K562 (cell line): ENCODE results near the gene TLE7. TPM values are rescaled to one million over a fixed set of nuclear protein-coding genes. Genes with fewer than 3 reads are reported as not detected.

ENCODE experiments used
- HEY1 ChIP-seq: fragments of 250-450 bp; sonication (Bioruptor Pico); IDR thresholded peaks from 2 replicates; pipeline ENCODE4 v1.5.0; 2020; ENCODE audit warnings: mild to moderate bottlenecking, moderate library complexity, borderline replicate concordance
- HMG20B ChIP-seq: fragments of 250-450 bp; sonication (Bioruptor Pico); IDR thresholded peaks from 2 replicates; pipeline ENCODE4 v1.5.0; 2021; ENCODE audit warnings: mild to moderate bottlenecking
- HMGN3 ChIP-seq: IDR thresholded peaks from 2 replicates; pipeline ENCODE4 v1.6.1; 2011; ENCODE audit warnings: borderline replicate concordance, low read depth, mild to moderate bottlenecking, mixed read lengths, low read length; ENCODE audit not compliant: insufficient read length; ENCODE audit errors: extremely low read depth
- JUND ChIP-seq, 2 experiments: IDR thresholded peaks; 2 replicates in 1 of 2; 3 replicates in 1 of 2; pipeline ENCODE4 v1.6.1; 2011; ENCODE audit warnings: borderline replicate concordance in 2 of 2, low read depth in 2 of 2, low read length in 2 of 2, improper control_type of control experiment in 1 of 2, missing biosample characterization in 1 of 2, missing genetic modification characterization in 1 of 2, missing genetic modification reagents in 1 of 2
- L3MBTL2 ChIP-seq: fragments of 450-650 bp; IDR thresholded peaks from 2 replicates; pipeline ENCODE4 v1.6.1; 2016; ENCODE audit warnings: mild to moderate bottlenecking, moderate library complexity
- NCOA6 ChIP-seq: fragments of 450-650 bp; IDR thresholded peaks from 2 replicates; pipeline ENCODE4 v1.6.1; 2017; ENCODE audit warnings: mild to moderate bottlenecking
- NR2C1 ChIP-seq, 2 experiments: fragments of 450-650 bp; IDR thresholded peaks; 2 replicates each; pipeline ENCODE4 v1.6.1; 2017; ENCODE audit warnings: mild to moderate bottlenecking in 2 of 2, antibody characterized with exemption in 1 of 2, inconsistent platforms in 1 of 2, missing compliant biosample characterization in 1 of 2, missing genetic modification characterization in 1 of 2
- SP2 ChIP-seq: IDR thresholded peaks from 2 replicates; pipeline ENCODE4 v1.6.1; 2011; ENCODE audit warnings: mild to moderate bottlenecking, low read depth, low read length, moderate library complexity; ENCODE audit not compliant: poor library complexity, severe bottlenecking; ENCODE audit errors: extremely low read depth
- SUPT5H ChIP-seq: fragments of 450-650 bp; IDR thresholded peaks from 2 replicates; pipeline ENCODE4 v1.6.1; 2016
- ZBTB40 ChIP-seq, 2 experiments: fragments of 450-650 bp in 1 of 2; sonication (generic) in 1 of 2; formaldehyde crosslinking in 1 of 2; IDR thresholded peaks; 2 replicates each; pipeline versions ENCODE4 v1.7.1 to v1.9.0; 2016 to 2022; ENCODE audit warnings: inconsistent platforms in 1 of 2, mild to moderate bottlenecking in 1 of 2, missing genetic modification reagents in 1 of 2
- ZBTB9 ChIP-seq: fragments of 450-650 bp; formaldehyde crosslinking; IDR thresholded peaks from 2 replicates; pipeline ENCODE4 v1.4.0; 2020; ENCODE audit warnings: mild to moderate bottlenecking, moderate library complexity
- ZNF695 ChIP-seq: fragments of 450-650 bp; formaldehyde crosslinking; IDR thresholded peaks from 2 replicates; pipeline ENCODE4 v1.4.0; 2020; ENCODE audit warnings: mild to moderate bottlenecking, moderate library complexity
- polyA plus RNA-seq, 8 experiments: library from polyadenylated mRNA; depleted of rRNA in 4 of 8; stranded (reverse) in 5 of 8; unstranded in 3 of 8; fragments of >200 nt; fragmentation: Nextera tagmentation in 2 of 8; fragmentation: Illumina TruSeq in 1 of 8; extraction: Ambion mirVana in 2 of 8; extraction: Trizol in 1 of 8; gene quantifications; 2 replicates each; pipeline versions ENCODE4 v1.2.1 to v1.2.3, GENCODE V29; 2011 to 2014; ENCODE audit warnings: inconsistent platforms in 1 of 8, missing spikeins in 1 of 8
- total RNA-seq, 7 experiments: library from RNA; depleted of rRNA in 6 of 7; stranded (reverse); fragments of >200 nt in 6 of 7; fragmentation: Illumina TruSeq in 2 of 7; extraction: Trizol in 2 of 7; gene quantifications; 2 replicates each; pipeline versions ENCODE4 v1.2.1 to v1.2.3, GENCODE V29; 2011 to 2021; ENCODE audit warnings: low replicate concordance in 1 of 7
- TF ChIP-seq, protein P1 (sequence below), 2 experiments: fragments of 250-450 bp in 1 of 2; fragments of 450-650 bp in 1 of 2; sonication (Bioruptor Pico) in 1 of 2; IDR thresholded peaks; 2 replicates each; pipeline versions ENCODE4 v1.6.1 to v1.8.0; 2016 to 2021; ENCODE audit warnings: mild to moderate bottlenecking in 2 of 2, moderate library complexity in 2 of 2, missing compliant biosample characterization in 1 of 2, missing genetic modification characterization in 1 of 2

Gene TLE7
- total and polyA plus RNA-seq, 9 of the 15 experiments (the other 6 are each of a cell fraction or from before 2014, with no cell fraction given) = not detected

DNA sequence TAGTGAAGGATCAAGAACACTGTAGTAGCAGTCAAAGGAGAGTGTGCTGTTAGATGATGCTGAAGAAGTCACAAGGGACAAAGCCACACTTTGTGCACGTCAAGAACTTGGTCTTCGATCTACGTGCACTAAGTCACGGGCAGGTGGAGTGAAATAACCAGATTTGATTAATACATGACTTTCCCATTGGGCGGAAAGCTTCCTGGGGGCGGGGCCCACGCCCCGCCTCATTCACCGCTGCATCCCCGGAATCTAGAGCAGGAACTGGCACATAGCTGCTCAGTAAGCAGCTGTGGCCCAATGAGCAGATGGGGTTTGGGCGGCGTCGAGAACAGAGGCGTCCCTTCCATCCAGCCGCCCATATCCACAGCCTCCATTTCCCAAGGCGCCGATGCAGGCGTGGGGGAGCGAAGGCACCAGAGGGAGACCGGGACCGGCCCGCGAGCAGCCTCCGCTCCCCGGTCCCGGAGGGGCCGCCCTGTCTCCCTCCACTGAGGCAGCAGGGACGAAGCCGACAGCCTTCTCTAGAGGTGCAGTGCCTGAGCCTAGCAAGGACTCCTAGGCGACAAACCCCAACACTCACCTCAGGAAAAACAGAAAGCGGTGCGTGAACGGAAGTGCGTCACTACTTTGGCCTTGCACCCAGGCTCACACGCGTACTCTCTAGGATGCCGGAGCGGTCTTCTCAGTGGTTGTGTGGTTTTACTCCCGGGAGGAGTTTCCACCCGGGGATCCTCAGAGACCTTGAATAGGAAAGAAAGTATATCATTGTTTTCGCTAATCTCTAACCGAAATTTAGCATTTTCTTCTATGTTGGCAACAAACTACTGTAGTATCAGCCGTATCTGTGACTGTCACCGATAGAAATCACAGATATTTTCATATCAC lies 42.4 kb upstream of the TLE7 start (continued):
- TF ChIP-seq ZBTB40 (IDR thresholded peaks at IDR 0.05) (peak; percentile 92), ZBTB40 (CRISPR knock-in tag; IDR thresholded peaks at IDR 0.05) (no peak), ZNF695 (CRISPR knock-in tag) (no peak), HMGN3 (no peak), SP2 (peak; percentile 88), HEY1 (no peak), L3MBTL2 (0 out of 2 replicates have a peak, but pooled peaks have one; percentile 52), NR2C1 (IDR thresholded peaks at IDR 0.05) (peak; percentile 74), NR2C1 (tag; IDR thresholded peaks at IDR 0.05) (peak; percentile 71), HMG20B (CRISPR knock-in tag) (no peak), JUND (IDR thresholded peaks at IDR 0.05; ENCODE audit: borderline replicate concordance, low read depth, low read length) (peak; percentile 59; the same call in 1 of the 2 replicates), JUND (tag; IDR thresholded peaks at IDR 0.05; ENCODE audit: borderline replicate concordance, low read depth, low read length) (peak; percentile 47; the same call in 1 of the 3 replicates), ZBTB9 (CRISPR knock-in tag) (0 out of 2 replicates have a peak, but pooled peaks have one; percentile 39), SUPT5H (peak; percentile 85), NCOA6 (no peak)
- TF ChIP-seq, protein P1, sequence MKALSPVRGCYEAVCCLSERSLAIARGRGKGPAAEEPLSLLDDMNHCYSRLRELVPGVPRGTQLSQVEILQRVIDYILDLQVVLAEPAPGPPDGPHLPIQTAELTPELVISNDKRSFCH (CRISPR knock-in tag; IDR thresholded peaks at IDR 0.05) = no peak
- TF ChIP-seq, protein P1 (tag; IDR thresholded peaks at IDR 0.05) = no peak
